BE2C (cell line): Measurements from ENCODE around the gene ZNF750.

Experiments
- DNase-seq: peaks from one replicate; pipeline ENCODE4 v3.0.0-alpha.2; 2020
- H3K27me3 ChIP-seq: fragments of 250-450 bp; sonication (Bioruptor Pico); 2 replicates; pipeline ENCODE4 v1.5.1; 2020; ENCODE audit warnings: mild to moderate bottlenecking
- H3K36me3 ChIP-seq: fragments of 250-450 bp; sonication (Bioruptor Pico); 2 replicates; pipeline ENCODE4 v1.5.1; 2020; ENCODE audit warnings: mild to moderate bottlenecking
- H3K4me1 ChIP-seq: fragments of 250-450 bp; sonication (Bioruptor Pico); 2 replicates; pipeline ENCODE4 v1.5.1; 2020
- H3K4me3 ChIP-seq: 2 replicates; pipeline ENCODE4 v1.5.1; 2011; ENCODE audit warnings: low read depth, low read length
- H3K9me3 ChIP-seq: fragments of 250-450 bp; sonication (Bioruptor Pico); 2 replicates; pipeline ENCODE4 v1.5.1; 2020
- TF ChIP-seq, protein P1 (sequence below): IDR thresholded peaks from 2 replicates; pipeline ENCODE4 v1.5.1; 2012; ENCODE audit warnings: mild to moderate bottlenecking, low read depth, low read length

The ZNF750 gene

DNA sequence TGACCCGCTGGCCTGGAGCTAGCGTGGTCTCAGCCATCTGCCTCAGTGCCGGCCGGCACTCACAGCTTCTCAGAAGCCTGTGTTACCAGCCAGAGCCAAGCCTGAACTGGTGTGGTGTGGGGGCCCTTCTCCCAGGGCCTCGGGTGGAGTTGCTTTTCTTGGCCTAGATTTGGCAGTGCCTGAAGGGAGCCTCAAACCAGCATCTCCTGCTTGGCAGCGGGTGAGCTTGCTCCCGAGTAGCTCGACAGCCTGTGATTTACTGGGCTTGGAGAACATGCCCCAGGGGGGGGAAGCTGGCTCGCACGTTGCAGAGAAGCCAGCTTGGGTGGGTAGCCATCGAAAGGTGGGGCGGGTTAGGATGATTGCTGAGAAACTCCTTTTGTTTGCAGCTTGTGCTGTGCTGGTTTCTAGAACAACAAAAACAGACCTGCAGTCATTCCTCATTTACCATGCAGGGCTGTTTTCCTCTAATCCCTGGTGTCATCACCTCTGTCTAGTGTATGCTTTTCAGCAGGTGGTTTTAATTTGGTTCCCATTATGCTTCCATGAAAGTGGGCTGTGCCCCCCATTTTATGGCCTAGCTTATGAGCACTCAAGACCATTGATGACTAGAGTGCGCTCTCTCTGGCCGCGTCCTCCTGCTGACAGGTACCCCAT is 45.7 kb downstream of the ZNF750 start:
- Histone ChIP-seq H3K36me3 (no peaks in the 10 kb centered on the region; the same call in none of the 2 replicates), H3K27me3 (no peaks in the 10 kb centered on the region), H3K4me1 (no peaks in the 10 kb centered on the region), H3K9me3 (no peaks in the 10 kb centered on the region), H3K4me3 (no peak overlapping the region)
- TF ChIP-seq, protein P1, sequence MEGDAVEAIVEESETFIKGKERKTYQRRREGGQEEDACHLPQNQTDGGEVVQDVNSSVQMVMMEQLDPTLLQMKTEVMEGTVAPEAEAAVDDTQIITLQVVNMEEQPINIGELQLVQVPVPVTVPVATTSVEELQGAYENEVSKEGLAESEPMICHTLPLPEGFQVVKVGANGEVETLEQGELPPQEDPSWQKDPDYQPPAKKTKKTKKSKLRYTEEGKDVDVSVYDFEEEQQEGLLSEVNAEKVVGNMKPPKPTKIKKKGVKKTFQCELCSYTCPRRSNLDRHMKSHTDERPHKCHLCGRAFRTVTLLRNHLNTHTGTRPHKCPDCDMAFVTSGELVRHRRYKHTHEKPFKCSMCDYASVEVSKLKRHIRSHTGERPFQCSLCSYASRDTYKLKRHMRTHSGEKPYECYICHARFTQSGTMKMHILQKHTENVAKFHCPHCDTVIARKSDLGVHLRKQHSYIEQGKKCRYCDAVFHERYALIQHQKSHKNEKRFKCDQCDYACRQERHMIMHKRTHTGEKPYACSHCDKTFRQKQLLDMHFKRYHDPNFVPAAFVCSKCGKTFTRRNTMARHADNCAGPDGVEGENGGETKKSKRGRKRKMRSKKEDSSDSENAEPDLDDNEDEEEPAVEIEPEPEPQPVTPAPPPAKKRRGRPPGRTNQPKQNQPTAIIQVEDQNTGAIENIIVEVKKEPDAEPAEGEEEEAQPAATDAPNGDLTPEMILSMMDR = no peak
- no peak for DNase-seq

DNA sequence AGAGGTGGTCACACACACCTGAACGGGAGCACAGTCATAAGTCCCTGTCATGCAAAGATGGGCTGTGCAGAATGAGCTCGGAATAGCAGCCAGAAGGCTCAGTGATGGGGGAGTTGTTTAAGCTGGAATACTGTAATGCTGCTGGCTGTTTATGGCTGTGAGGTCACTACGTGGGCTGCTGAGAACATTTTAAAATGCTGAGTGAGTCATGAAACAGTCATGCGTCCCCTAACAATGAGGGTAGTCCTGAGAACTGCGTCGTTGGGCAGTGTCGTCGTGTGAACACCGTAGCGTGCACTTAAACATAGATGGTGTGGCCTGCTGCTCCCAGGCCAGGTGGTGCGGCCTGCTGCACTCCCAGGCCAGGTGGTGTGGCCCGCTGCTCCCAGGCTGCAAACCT is 48.3 kb downstream of the ZNF750 start:
- Histone ChIP-seq H3K9me3 (no peaks in the 10 kb centered on the region), H3K36me3 (no peaks in the 10 kb centered on the region; the same call in none of the 2 replicates), H3K4me1 (no peaks in the 10 kb centered on the region), H3K4me3 (no peak overlapping the region), H3K27me3 (no peaks in the 10 kb centered on the region)
- TF ChIP-seq, protein P1 = no peak
- DNase-seq = no peak

DNA sequence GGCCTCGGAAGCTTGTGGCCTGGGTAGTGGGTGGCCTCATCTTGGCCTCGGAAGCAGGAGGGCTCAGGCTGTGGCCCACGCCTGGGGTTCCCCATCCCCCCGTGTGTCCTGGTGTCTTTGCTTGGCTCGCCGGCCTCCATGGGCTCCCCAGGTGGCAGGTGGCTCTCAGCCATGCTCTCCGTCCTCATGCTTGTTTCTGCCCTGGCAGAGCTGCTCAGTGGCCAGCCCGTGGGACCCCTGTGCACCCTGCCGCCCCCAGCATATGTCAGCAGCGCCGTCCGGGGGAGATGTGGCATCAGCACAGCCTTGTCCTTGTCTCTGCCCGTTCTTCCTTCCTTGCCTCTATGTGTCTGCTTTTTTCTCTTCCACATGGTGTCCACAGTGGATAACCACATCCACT is 49.4 kb downstream of the ZNF750 start:
- no peak for DNase-seq
- TF ChIP-seq, protein P1 = no peak
- no peaks in the 10 kb centered on the region for H3K4me1 ChIP-seq
- H3K27me3 ChIP-seq = no peaks in the 10 kb centered on the region
- H3K36me3 ChIP-seq = no peaks in the 10 kb centered on the region; the same call in none of the 2 replicates
- no peak overlapping the region for H3K4me3 ChIP-seq
- H3K9me3 ChIP-seq = no peaks in the 10 kb centered on the region

DNA sequence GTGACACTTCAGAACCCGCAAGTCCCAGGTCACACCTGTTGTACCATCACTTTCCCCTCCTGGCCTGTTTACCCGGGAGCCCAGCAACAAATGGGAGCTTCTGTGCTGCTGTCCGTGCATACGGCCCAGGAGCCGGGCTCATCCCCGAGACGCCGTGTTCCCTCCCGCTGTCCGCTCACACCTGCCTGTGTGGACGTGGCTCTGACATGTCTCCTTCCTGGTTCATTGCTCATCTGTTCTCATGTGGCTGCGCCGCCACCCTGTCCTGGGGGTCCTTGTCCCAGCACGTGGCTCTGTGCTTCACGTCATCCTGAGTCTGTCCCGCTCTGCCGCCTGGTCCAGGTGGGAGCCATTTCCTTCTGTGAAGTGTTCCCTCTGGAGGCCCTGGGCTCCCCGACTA is 50.0 kb downstream of the ZNF750 start:
- Histone ChIP-seq H3K9me3 (no peaks in the 10 kb centered on the region), H3K4me3 (no peak overlapping the region), H3K27me3 (no peaks in the 10 kb centered on the region), H3K36me3 (no peaks in the 10 kb centered on the region; the same call in 1 of the 2 replicates), H3K4me1 (no peaks in the 10 kb centered on the region)
- TF ChIP-seq, protein P1 = no peak
- DNase-seq = no peak

DNA sequence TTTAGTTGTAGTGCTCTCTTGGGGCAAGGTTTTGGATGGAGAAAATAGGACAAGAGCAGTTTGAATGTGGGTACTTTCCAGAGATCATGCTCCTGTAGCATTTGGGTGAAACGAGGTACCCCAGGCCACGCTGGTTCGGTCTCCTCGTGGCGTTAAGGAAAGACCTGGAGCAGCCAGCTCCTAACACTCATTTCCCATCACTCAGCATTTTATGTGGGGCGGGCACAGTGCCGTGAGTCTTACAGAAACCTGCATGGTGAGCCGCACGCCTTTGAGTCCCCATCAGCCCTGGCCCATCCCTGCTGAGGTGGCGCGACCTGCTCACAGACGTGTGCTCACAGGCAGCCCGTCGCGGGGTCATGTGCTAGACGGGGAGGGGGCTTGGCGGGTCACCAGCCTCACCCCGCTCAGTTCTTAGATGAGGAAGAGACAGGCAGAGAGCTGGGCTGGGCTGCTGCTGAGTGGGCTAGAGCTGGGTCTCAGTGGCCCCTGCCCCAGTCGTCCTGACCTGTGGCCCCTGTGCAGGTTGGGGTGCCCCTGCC is 50.7 kb downstream of the ZNF750 start:
- Histone ChIP-seq H3K27me3 (no peaks in the 10 kb centered on the region), H3K4me3 (no peak overlapping the region), H3K4me1 (no peaks in the 10 kb centered on the region), H3K9me3 (no peaks in the 10 kb centered on the region), H3K36me3 (peaks cover 4% of the 10 kb centered on the region)
- no peak for DNase-seq
- TF ChIP-seq, protein P1 = no peak
